Activated T-cell treated with anti-CD3 and anti-CD28 coated beads, Interleukin-2, amount 50 U/mL, for 24 hours (primary cell): ENCODE results near the gene CAPN15.
A peak's percentile ranks its signal among the peaks of the same experiment; 100 is the strongest.

Source experiments
- DNase-seq: peaks from one replicate; pipeline ENCODE4 v3.0.0-alpha.2; 2020
- H3K27ac Mint-ChIP-seq: 2 replicates; pipeline ENCODE4 v1.8.0; 2020; ENCODE audit warnings: mild to moderate bottlenecking, mixed read lengths
- H3K27me3 Mint-ChIP-seq: 2 replicates; pipeline ENCODE4 v1.8.0; 2020; ENCODE audit warnings: mixed read lengths
- H3K36me3 Mint-ChIP-seq: 2 replicates; pipeline ENCODE4 v1.8.0; 2020; ENCODE audit warnings: low read depth, mixed read lengths
- H3K4me1 Mint-ChIP-seq: 2 replicates; pipeline ENCODE4 v1.8.0; 2020; ENCODE audit warnings: low read depth, mixed read lengths
- H3K4me3 Mint-ChIP-seq: 2 replicates; pipeline ENCODE4 v1.8.0; 2020; ENCODE audit warnings: mild to moderate bottlenecking, moderate library complexity, mixed read lengths
- H3K9me3 Mint-ChIP-seq: 2 replicates; pipeline ENCODE4 v1.8.0; 2020; ENCODE audit warnings: mixed read lengths

The CAPN15 gene

DNA sequence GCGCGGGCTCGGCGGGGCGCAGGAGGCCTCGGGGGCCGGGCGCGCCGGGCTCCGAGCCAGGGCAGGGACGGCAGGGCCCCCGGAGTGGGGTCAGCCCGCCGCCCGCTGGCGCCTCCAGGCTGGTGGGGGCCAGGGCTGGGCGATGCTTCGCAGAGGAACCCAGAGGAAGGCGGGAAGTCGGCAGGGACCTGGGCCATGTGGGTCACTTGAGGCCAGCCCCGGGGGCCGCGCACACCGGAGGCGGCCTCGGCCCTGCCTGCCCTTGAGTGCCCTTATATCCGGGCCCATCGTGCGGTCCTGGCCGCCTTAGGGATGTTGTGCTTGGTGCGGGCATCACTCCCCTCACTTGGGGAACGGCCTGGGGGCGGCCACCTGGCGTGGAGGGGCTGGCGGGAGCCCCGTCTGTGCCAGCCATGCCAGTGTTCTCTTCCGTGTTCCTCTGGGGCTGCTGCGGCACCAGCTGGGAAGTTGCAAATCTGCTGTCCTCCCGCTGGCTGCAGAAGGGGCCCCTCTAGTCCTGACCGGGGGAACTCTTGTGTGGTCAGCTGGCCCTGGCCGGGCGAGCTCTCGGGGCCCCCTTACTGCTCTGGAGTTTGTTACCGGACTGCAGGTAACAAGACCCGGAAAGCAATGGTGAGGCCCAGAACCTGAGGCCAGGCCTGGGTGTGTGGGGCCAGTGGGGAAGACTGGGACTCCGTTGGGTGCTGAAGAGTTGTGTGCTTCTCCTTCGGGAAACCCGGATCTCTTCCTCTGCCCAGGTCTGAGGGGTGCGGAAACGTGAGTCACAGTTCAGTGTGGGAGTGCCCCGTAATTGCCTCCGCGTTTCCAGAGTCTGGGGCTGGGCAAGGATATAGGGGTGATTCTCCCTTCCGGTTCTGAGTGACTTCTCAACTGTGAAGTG, 849 bp downstream of the CAPN15 start:
- Mint-ChIP-seq H3K4me1 (peaks cover 51% of the 10 kb centered on the region), H3K9me3 (no peaks in the 10 kb centered on the region), H3K36me3 (peaks cover 56% of the 10 kb centered on the region), H3K27ac (peak overlapping the region; percentile 97), H3K4me3 (peak overlapping the region; percentile 95), H3K27me3 (no peaks in the 10 kb centered on the region)
- DNase-seq: peak; percentile 67

DNA sequence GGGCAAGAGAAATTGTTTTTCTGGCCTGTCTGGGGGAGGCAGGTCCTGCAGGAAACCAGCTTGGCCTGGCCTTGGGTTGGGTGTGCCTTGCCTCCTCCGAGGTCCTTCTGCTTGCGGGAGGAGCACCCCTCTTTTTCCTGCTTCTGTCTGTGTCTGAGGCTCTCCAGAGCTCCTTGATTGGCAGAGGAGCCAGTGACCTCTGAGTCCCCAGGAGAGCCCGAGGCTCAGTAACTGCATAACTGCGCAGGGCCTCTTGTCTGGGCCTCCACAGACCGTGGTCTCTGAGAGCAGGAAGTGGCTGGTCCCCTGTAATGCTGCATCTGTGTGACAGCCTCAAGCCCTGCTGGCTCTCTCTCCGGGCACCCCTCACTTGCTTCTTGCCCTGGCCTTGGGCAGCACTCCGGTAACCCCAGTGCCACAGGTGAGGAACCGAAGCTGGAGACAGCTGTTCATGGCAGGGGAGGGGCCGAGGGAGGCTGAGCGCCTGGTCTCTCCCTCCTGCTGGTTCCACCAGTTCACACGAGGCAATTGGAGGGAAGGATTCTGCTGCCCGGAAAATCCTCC, 1.6 kb downstream of the CAPN15 start:
- Mint-ChIP-seq H3K4me3 (peak overlapping the region; percentile 95), H3K27me3 (no peaks in the 10 kb centered on the region), H3K27ac (peak overlapping the region; percentile 97), H3K9me3 (no peaks in the 10 kb centered on the region), H3K4me1 (peaks cover 45% of the 10 kb centered on the region), H3K36me3 (peaks cover 52% of the 10 kb centered on the region)
- peak; percentile 44 for DNase-seq

DNA sequence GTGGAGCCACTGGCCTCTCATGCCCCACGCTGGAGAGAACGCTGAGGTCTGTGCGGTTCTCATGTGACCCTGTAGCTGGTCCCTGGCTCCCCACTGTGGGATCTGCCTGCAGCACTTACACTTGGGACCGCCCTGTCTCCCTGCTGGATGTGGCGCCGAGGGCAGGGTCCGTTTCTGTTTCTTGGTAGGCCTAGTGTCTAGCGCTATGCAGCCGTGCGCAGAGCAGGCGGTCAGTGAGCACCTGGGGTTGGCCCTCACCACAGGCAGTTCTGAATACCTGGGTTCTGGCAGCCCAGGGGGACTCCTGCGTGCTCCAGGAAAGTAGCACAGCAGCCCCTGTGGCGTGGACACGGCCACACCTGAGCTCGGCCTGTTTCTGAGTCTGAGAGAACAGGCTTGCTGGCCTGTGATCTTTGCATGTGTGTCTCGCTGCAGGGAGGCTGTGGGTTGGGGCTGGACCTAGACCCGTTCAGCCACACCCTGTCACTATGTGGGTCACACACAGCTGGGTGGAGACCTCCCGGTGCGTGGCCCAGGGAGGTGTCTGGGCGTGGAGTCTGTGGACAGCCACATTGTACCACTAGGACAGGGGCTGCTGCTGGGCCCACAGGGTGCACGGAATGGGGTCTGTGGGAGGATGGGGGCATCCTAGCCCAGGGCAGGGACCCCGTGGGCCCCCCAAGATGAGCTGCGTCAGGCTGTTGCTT, 2.8 kb downstream of the CAPN15 start:
- no peaks in the 10 kb centered on the region for H3K27me3 Mint-ChIP-seq
- H3K36me3 Mint-ChIP-seq: peaks cover 45% of the 10 kb centered on the region
- no peaks in the 10 kb centered on the region for H3K9me3 Mint-ChIP-seq

DNA sequence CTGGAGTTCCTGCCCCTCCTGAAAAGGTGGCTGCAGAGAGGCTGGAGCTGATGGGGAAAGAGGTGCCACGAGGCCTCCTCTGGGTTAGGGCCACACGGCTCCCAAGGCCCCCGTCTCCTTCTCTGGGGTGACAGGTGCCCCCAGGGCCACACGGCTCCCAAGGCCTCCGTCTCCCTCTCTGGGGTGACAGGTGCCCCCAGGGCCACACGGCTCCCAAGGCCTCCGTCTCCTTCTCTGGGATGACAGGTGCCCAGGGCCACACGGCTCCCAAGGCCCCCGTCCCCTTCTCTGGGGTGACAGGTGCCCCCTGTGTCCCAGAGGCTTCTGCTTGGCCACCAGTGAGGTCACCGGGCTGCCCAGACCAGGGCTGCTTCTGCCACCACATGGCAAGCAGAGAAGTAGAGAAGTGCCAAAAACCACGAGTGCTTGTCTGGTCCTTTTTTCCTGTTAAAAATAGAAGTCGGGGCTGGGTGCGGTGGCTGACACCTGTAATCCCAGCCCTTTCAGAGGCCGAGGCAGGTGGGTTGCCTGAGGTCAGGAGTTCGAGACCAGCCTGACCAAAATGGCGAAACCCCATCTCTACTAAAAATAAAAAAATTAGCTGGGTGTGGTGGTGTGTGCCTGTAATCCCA, 4.1 kb downstream of the CAPN15 start:
- Mint-ChIP-seq H3K4me3 (no peak overlapping the region), H3K36me3 (peaks cover 41% of the 10 kb centered on the region), H3K4me1 (peaks cover 25% of the 10 kb centered on the region), H3K9me3 (no peaks in the 10 kb centered on the region), H3K27ac (peak overlapping the region; percentile 29), H3K27me3 (no peaks in the 10 kb centered on the region)
- DNase-seq: no peak

More for the DNA sequence above, 2.8 kb downstream of the CAPN15 start:
- Mint-ChIP-seq H3K4me3 (peak overlapping the region; percentile 95), H3K4me1 (peaks cover 36% of the 10 kb centered on the region), H3K27ac (peak overlapping the region; percentile 72)
- DNase-seq: no peak

DNA sequence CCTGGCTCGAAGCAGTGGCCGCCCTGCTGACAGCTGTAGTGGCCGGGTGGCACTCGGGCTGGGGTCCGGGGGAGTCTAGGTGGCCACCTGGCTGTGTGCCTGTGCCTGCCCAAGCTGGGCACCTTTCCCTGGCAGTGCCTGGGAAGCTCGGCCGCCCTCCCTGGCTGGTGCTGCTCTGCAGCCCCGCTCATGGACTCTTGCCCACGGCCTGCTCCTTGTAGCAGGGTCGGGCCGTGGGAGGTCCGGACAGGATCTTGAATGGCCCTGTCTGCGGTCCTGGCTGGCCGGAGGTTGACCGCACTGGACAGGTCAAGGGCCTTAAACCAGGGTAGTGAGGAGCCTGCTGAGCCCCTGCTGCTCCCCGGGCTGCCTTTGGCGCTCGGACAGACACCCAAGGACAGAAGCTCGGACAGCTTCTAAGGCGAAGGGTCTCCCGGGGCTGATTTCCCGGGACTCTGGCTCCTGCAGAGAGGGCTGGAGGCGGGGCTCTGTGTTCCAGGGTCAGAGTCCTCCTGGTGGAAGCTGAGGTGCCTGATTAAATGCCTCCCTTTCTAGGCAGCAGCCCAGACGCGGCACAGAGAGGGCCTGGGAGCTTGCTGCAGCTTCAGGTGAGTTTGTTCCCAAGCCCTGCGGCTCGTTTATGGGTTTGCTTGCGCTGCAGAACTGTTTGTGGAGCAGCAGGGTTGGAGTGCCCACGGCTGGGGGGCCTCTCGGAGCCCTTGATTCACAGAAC, 6.0 kb downstream of the CAPN15 start:
- Mint-ChIP-seq H3K27ac (no peak overlapping the region), H3K27me3 (no peaks in the 10 kb centered on the region), H3K4me1 (peaks cover 24% of the 10 kb centered on the region), H3K36me3 (peaks cover 53% of the 10 kb centered on the region), H3K9me3 (no peaks in the 10 kb centered on the region), H3K4me3 (no peak overlapping the region)
- no peak for DNase-seq

DNA sequence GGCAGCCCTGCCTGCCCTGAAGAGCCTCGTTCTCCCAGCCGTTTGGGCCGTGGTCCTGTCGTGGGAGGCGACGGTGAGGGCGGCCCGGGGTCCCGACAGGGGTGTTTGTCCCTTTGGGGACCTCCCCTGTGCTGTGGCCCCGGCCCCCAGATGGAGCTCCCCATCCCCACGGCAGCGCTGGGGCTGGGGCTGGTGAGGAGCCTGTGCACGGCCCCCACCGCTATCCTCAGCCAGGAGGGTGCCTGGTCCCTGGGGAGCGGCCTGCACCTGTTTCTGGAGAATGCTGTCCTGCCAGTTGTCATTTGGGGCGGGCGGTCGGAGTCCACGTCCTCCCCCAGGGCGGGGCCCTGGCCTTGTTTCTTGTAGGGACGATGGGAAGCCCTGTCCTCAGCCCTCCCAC, 6.6 kb downstream of the CAPN15 start:
- H3K4me1 Mint-ChIP-seq: peaks cover 21% of the 10 kb centered on the region
- H3K9me3 Mint-ChIP-seq: no peaks in the 10 kb centered on the region
- H3K27ac Mint-ChIP-seq: no peak overlapping the region
- H3K27me3 Mint-ChIP-seq: no peaks in the 10 kb centered on the region
- H3K36me3 Mint-ChIP-seq: peaks cover 52% of the 10 kb centered on the region
- no peak overlapping the region for H3K4me3 Mint-ChIP-seq
- no peak for DNase-seq

DNA sequence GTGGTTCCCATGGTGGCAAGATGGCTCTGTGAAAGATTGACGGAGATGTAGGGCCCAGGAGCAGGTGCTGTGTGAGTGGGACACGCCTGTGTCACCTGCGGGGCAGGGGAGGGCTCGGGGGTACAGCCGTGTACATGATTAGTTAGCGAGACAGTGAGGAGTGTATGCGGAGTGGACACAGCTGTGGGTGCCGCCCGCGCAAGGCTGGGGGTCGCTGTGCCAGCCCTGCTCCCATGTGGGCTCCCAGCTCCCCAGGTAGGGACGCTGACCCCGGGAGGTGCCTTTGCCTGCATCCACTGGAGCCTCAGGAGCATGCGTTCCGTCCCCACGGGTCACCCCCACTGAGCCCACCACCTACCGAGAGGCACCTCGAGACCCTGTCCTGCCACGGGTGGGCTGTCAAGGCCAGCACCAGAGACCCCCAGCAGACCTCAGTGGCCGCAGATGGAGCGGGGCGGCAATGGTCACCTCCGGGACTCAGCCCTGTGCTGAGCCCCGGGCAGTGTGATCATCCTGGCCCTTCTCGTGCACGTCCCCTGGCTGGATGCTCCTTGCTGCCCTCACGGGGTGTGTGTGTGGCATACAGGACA, 7.4 kb downstream of the CAPN15 start:
- Mint-ChIP-seq H3K4me3 (no peak overlapping the region), H3K27me3 (no peaks in the 10 kb centered on the region), H3K27ac (no peak overlapping the region), H3K36me3 (peaks cover 48% of the 10 kb centered on the region), H3K4me1 (peaks cover 13% of the 10 kb centered on the region), H3K9me3 (no peaks in the 10 kb centered on the region)
- DNase-seq: no peak

DNA sequence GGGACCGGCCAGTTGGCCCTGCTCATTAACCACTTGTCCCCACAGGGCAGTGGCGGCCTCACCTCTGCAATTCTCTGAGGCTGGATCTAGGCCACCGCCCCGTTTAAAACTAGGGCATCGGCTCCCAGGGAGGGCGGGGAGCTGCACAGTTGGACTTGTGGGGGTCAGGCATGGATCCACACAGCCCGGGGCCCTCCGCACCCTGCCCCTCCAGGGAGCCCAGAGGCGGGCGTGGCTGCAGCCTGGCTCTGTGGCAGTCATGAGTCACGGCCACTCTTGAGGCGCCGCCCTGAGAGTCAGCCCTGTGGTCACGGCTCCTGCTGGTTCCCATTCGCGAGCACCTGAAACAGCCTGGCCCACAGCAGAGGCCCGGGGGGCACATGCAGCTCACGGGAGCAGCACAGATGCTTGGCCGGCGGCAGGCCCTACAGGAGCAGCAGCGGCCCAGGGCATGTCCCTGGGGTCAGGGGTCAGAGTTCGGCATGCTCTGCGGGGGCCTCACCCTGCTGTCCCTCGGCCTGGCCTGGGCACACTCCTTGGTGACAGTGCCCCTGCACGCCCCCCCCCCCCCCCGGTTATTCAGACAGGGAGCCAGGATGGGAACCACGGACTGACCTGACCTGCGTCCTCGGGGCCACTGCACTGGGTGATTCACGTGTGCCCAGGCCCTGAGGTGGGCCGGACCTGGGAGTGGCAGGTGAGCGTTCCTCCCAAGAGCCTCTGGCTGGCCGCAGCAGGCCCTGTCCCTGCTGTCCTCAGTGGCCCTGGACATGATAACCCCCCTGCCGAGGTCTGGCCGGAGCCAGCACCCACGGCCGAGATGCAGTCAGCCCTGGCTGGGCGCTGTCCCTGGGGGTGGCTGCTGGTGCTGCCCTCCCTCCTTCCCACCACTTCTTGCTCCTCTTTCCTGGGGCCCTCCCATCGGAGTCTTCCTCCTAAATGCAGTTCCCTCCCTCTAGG, 8.2 kb downstream of the CAPN15 start:
- peaks cover 42% of the 10 kb centered on the region for H3K36me3 Mint-ChIP-seq
- peaks cover 7% of the 10 kb centered on the region for H3K4me1 Mint-ChIP-seq
- no peak overlapping the region for H3K4me3 Mint-ChIP-seq
- H3K9me3 Mint-ChIP-seq: no peaks in the 10 kb centered on the region
- no peaks in the 10 kb centered on the region for H3K27me3 Mint-ChIP-seq
- H3K27ac Mint-ChIP-seq: no peak overlapping the region
- no peak for DNase-seq

DNA sequence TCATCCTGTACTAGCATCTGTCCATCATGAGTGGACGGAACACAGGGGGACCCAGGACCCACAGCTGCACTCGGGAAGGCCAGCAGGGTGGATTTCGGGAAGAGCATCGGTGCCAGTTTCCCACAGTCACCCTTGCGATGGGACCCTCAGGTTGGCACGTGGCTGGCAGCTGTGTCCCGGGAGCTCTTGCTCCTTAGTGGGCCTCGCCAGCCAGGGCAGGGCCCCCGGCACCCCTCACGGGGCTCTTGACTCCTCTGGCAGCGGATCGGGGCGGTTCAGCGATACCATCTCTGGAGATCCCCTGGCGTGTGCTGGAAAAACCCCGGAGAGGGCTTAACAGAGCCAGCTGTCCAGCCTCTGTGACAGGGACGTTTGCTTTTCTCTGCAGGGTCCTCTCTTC, 9.2 kb downstream of the CAPN15 start:
- peaks cover 41% of the 10 kb centered on the region for H3K36me3 Mint-ChIP-seq
- H3K27me3 Mint-ChIP-seq: no peaks in the 10 kb centered on the region
- H3K9me3 Mint-ChIP-seq: no peaks in the 10 kb centered on the region
- H3K27ac Mint-ChIP-seq: no peak overlapping the region
- no peak for DNase-seq
- peaks cover 6% of the 10 kb centered on the region for H3K4me1 Mint-ChIP-seq
- H3K4me3 Mint-ChIP-seq: no peak overlapping the region

DNA sequence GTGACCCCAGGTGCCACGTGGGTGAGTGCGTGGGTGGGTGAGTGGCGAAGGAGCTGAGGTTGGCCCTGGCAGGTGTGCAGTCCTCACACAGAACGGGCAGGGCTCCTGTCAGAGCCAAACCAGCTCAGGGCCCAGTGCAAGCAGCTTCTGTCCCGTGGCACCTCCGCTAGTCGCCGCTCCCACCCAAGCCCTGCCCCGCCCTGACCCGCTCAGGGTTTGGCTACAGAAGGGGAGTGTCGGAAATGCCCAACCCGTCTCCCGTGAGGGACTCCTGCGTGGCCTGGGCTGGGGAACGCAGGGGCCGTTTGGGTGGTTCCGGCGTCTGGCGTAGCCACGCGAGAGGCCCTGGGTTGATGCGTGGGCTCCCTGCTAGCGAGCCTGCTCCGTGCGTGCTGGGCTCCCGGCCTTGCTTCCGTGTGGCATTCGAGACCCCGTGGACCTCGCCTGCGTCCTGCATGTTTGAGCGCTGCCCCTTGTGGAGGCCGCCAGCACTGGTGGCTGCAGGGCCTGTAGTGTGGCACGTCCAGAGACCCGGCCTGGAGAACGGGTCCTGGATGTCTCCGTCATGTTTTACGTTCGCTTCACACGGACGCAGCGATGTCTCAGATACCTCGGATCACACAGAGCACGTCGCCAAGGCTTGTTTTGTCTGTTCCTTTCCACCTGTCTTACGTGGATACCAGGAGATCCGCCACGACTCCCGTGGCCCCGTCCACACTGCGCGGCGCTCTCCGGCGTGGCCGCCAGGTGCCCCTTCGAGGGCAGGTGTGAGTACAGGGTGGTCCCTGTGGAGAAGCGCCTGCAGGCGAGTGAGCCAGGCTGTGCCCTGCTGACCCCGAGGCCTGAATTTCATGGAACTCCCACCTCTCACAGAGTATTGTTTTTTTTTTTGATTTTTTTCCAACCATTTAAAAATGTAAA, 10.2 kb downstream of the CAPN15 start:
- H3K27me3 Mint-ChIP-seq: no peaks in the 10 kb centered on the region
- no peaks in the 10 kb centered on the region for H3K9me3 Mint-ChIP-seq
- DNase-seq: no peak
- H3K4me3 Mint-ChIP-seq: no peak overlapping the region
- H3K4me1 Mint-ChIP-seq: peaks cover 5% of the 10 kb centered on the region
- peaks cover 48% of the 10 kb centered on the region for H3K36me3 Mint-ChIP-seq
- H3K27ac Mint-ChIP-seq: no peak overlapping the region

DNA sequence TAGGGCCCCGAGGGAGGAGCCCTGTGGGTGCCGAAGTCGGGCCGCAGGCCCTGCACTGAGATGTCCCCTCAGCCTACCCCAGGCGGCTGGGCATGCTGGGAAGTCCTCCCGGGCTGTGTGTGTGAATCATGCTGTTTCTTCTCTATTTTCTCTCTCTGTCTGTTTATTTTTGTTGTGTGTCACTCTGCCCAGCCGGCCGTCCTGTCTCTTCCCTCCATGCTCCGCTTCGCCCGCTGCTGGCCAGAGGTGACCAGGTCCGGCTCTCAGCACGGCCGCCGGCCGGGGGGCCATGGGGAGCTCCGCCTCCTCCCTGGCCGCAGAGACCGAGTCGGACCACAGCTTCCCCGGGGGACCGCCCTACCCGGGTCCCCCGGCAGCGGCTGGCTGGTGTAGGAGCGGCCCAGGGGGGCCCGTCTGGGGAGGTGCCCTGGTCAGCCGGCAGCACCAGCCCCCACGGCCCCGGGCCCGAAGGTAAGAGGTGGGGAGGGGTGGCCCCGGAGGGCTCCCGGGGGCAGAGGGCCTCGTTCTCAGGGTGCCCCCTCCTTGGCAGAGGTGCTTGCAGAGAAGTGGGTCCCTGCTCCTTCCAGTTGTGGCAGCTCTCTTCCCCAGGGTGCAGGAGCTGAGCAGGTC, 12.5 kb downstream of the CAPN15 start:
- peaks cover 47% of the 10 kb centered on the region for H3K36me3 Mint-ChIP-seq
- H3K27ac Mint-ChIP-seq: no peak overlapping the region
- no peaks in the 10 kb centered on the region for H3K27me3 Mint-ChIP-seq
- no peaks in the 10 kb centered on the region for H3K9me3 Mint-ChIP-seq
- H3K4me1 Mint-ChIP-seq: peaks cover 4% of the 10 kb centered on the region
- no peak overlapping the region for H3K4me3 Mint-ChIP-seq
- DNase-seq: no peak
